ENCODE measurements around the gene ZWILCH.
A peak's percentile ranks its signal among the peaks of the same experiment; 100 is the strongest.
"Not testable (repeated sequence)": the region's sequence is repeated elsewhere in the genome, so short reads cannot be mapped to it uniquely, and the experiment has no call there.

Gene ZWILCH

GRCh38 chr15:66496951-66497501, 8.1 kb upstream of the ZWILCH start:
- Histone ChIP-seq H3K36me3 (ENCODE audit: insufficient read depth, low read length) (peaks cover 88% of the 10 kb centered on the region), H2AFZ (ENCODE audit: low read length) (no peak overlapping the region), H3K79me2 (ENCODE audit: insufficient read depth, low read length) (peaks cover 5% of the 10 kb centered on the region; the same call in 1 of the 2 replicates), H3K27ac (ENCODE audit: low read depth, low read length, poor library complexity, severe bottlenecking) (peak overlapping the region; percentile 79), H3K27me3 (ENCODE audit: insufficient read depth, low read length) (no peaks in the 10 kb centered on the region), H3K9ac (ENCODE audit: low read length) (peak overlapping the region; percentile 92), H3K9me3 (ENCODE audit: low read length) (no peaks in the 10 kb centered on the region), H3K4me3 (ENCODE audit: low read depth, low read length, poor library complexity, severe bottlenecking) (peak overlapping the region; percentile 89), H3K4me2 (ENCODE audit: low read length) (peak overlapping the region; percentile 64), H3K9me2 (ENCODE audit: low read depth, low read length) (no peaks in the 10 kb centered on the region), H3F3A (ENCODE audit: insufficient read depth, low read length) (peaks cover 21% of the 10 kb centered on the region), H4K20me1 (ENCODE audit: insufficient read depth, low read length) (no peaks in the 10 kb centered on the region), H3K4me1 (ENCODE audit: insufficient read depth, low read length, severe bottlenecking) (peaks cover 24% of the 10 kb centered on the region)
- TF ChIP-seq EZH2 (IDR thresholded peaks at IDR 0.05; ENCODE audit: borderline replicate concordance, low read length) = no peak
- TF ChIP-seq CTCF (IDR thresholded peaks at IDR 0.05; ENCODE audit: low read length) = no peak

GRCh38 chr15:66497502-66498455, 7.3 kb upstream of the ZWILCH start, which contains the start of gene SNAPC5:
Gene SNAPC5, minus strand, starts transcription at chr15:66497762. Its CDS starts 31 bp downstream, at chr15:66497731.
- peak within 1 kb of the TSS; percentile 79 for H3K27ac ChIP-seq (ENCODE audit: low read depth, low read length, poor library complexity, severe bottlenecking)
- H3K4me3 ChIP-seq (ENCODE audit: low read depth, low read length, poor library complexity, severe bottlenecking) = peak within 1 kb of the TSS; percentile 89
- TF ChIP-seq EZH2 (IDR thresholded peaks at IDR 0.05; ENCODE audit: borderline replicate concordance, low read length) (no peak), CTCF (IDR thresholded peaks at IDR 0.05; ENCODE audit: low read length) (peak; percentile 99)
- peaks cover 88% of the 10 kb centered on the region for H3K36me3 ChIP-seq (ENCODE audit: insufficient read depth, low read length)
- H3K9me3 ChIP-seq (ENCODE audit: low read length) = no peaks in the 10 kb centered on the region
- H3K9ac ChIP-seq (ENCODE audit: low read length) = peak within 1 kb of the TSS; percentile 92
- H3K79me2 ChIP-seq (ENCODE audit: insufficient read depth, low read length) = peaks cover 12% of the 10 kb centered on the region
- no peaks in the 10 kb centered on the region for H3K27me3 ChIP-seq (ENCODE audit: insufficient read depth, low read length)
- H4K20me1 ChIP-seq (ENCODE audit: insufficient read depth, low read length) = no peaks in the 10 kb centered on the region
- no peak within 1 kb of the TSS for H2AFZ ChIP-seq (ENCODE audit: low read length)
- peaks cover 31% of the 10 kb centered on the region for H3K4me1 ChIP-seq (ENCODE audit: insufficient read depth, low read length, severe bottlenecking)
- peak within 1 kb of the TSS; percentile 64 for H3K4me2 ChIP-seq (ENCODE audit: low read length)
- H3K9me2 ChIP-seq (ENCODE audit: low read depth, low read length) = no peaks in the 10 kb centered on the region
- peaks cover 27% of the 10 kb centered on the region for H3F3A ChIP-seq (ENCODE audit: insufficient read depth, low read length)

- no peaks in the 10 kb centered on the region for H3K27me3 ChIP-seq (ENCODE audit: insufficient read depth, low read length)
Observed at GRCh38 chr15:66498501-66499386, 6.4 kb upstream of the ZWILCH start.

GRCh38 chr15:66500346-66500745, 4.8 kb upstream of the ZWILCH start:
- H3K27me3 ChIP-seq (ENCODE audit: insufficient read depth, low read length); H3K27ac ChIP-seq (ENCODE audit: low read depth, low read length, poor library complexity, severe bottlenecking); H3K4me3 ChIP-seq (ENCODE audit: low read depth, low read length, poor library complexity, severe bottlenecking); H3K9me2 ChIP-seq (ENCODE audit: low read depth, low read length); H3K9me3 ChIP-seq (ENCODE audit: low read length); H4K20me1 ChIP-seq (ENCODE audit: insufficient read depth, low read length); H3K4me2 ChIP-seq (ENCODE audit: low read length); H2AFZ ChIP-seq (ENCODE audit: low read length); H3K9ac ChIP-seq (ENCODE audit: low read length): not testable (repeated sequence)
- Histone ChIP-seq H3K36me3 (ENCODE audit: insufficient read depth, low read length) (peaks cover 79% of the 10 kb centered on the region), H3F3A (ENCODE audit: insufficient read depth, low read length) (peaks cover 31% of the 10 kb centered on the region), H3K4me1 (ENCODE audit: insufficient read depth, low read length, severe bottlenecking) (peaks cover 42% of the 10 kb centered on the region), H3K79me2 (ENCODE audit: insufficient read depth, low read length) (peaks cover 35% of the 10 kb centered on the region)

More at GRCh38 chr15:66498501-66499386, 6.4 kb upstream of the ZWILCH start:
- no peak overlapping the region for H2AFZ ChIP-seq (ENCODE audit: low read length)
- H3K9me3 ChIP-seq (ENCODE audit: low read length) = no peaks in the 10 kb centered on the region
- H3K79me2 ChIP-seq (ENCODE audit: insufficient read depth, low read length) = peaks cover 22% of the 10 kb centered on the region
- H3K4me1 ChIP-seq (ENCODE audit: insufficient read depth, low read length, severe bottlenecking) = peaks cover 41% of the 10 kb centered on the region
- H3K9me2 ChIP-seq (ENCODE audit: low read depth, low read length) = no peaks in the 10 kb centered on the region
- peaks cover 27% of the 10 kb centered on the region for H3F3A ChIP-seq (ENCODE audit: insufficient read depth, low read length)
- peak overlapping the region; percentile 79 for H3K27ac ChIP-seq (ENCODE audit: low read depth, low read length, poor library complexity, severe bottlenecking)
- TF ChIP-seq EZH2 (IDR thresholded peaks at IDR 0.05; ENCODE audit: borderline replicate concordance, low read length) (no peak), CTCF (IDR thresholded peaks at IDR 0.05; ENCODE audit: low read length) (peak; percentile 54)
- H3K36me3 ChIP-seq (ENCODE audit: insufficient read depth, low read length) = peaks cover 88% of the 10 kb centered on the region
- H3K4me3 ChIP-seq (ENCODE audit: low read depth, low read length, poor library complexity, severe bottlenecking) = no peak overlapping the region
- H4K20me1 ChIP-seq (ENCODE audit: insufficient read depth, low read length) = no peaks in the 10 kb centered on the region
- H3K9ac ChIP-seq (ENCODE audit: low read length) = no peak overlapping the region
- H3K4me2 ChIP-seq (ENCODE audit: low read length) = no peak overlapping the region

All from OCI-LY1 (cell line).